K562 (cell line): ENCODE results near the gene MT1HL1. TPM values are rescaled to one million over a fixed set of nuclear protein-coding genes. Genes with fewer than 3 reads are reported as not detected.

Experiments used
- ATAC-seq: fragments of 200-7000 bp; cut with Tn5 transposase; 3 replicates; pipeline ENCODE4 v1.9.1; 2020; ENCODE audit warnings: moderate library complexity
- BruUV-seq: library from RNA; stranded (reverse); fragments of 400-500 nt; replicated peaks from 2 replicates; lab custom pipeline; 2021; lab: Mats Ljungman, UMichigan
- CTCF ChIA-PET: fragments of 300-600 bp; formaldehyde crosslinking; extraction: SDS; loops from one replicate; lab custom pipeline; 2021; ENCODE audit warnings: low intra/inter-chr PET ratio; lab: Yijun Ruan, JAX
- POLR2A ChIA-PET: fragments of 300-600, 350-650 bp; sonication (Branson Sonifier 250); formaldehyde crosslinking; extraction: SDS; loops from one replicate; lab custom pipeline; 2021; ENCODE audit warnings: antibody characterized with exemption, inconsistent platforms; lab: Yijun Ruan, JAX
- DNase-seq, 4 experiments: peaks; one replicate each; pipeline versions ENCODE4 v3.0.0 to v3.0.0-alpha.2; 2011 to 2018; ENCODE audit warnings: low spot score in 3 of 4, mixed read lengths in 3 of 4; ENCODE audit errors: extremely low read depth in 1 of 4
- FAIRE-seq: peaks from 2 replicates; lab custom pipeline; 2011; peaks lifted over from hg19 to GRCh38; lab: Jason Lieb, UNC
- H2AFZ ChIP-seq: 2 replicates; pipeline ENCODE4 v1.6.0; 2011; ENCODE audit warnings: low read depth, low read length, control low read depth, inconsistent platforms
- H3K27ac ChIP-seq: fragments of 200-600 bp; 3 replicates; pipeline ENCODE4 v1.8.0; 2011; ENCODE audit warnings: low read depth, mild to moderate bottlenecking, control low read depth, inconsistent platforms, low read length, moderate library complexity, mixed read lengths; ENCODE audit errors: extremely low read depth
- H3K27me3 ChIP-seq, 2 experiments: fragments of 300-600 bp in 1 of 2; 2 replicates in 1 of 2; 3 replicates in 1 of 2; pipeline versions ENCODE4 v1.6.0 to v1.8.0; 2011; ENCODE audit warnings: inconsistent platforms in 2 of 2, low read length in 2 of 2, mild to moderate bottlenecking in 1 of 2, mixed read lengths in 1 of 2, moderate library complexity in 1 of 2; ENCODE audit not compliant: control insufficient read depth in 2 of 2, insufficient read depth in 2 of 2
- H3K36me3 ChIP-seq: fragments of 300-600 bp; 3 replicates; pipeline ENCODE4 v1.8.0; 2011; ENCODE audit warnings: mild to moderate bottlenecking, low read length, inconsistent platforms; ENCODE audit not compliant: control insufficient read depth, insufficient read depth
- H3K4me1 ChIP-seq, 2 experiments: fragments of 200-600 bp in 1 of 2; replicated peaks in 1 of 2; 2 replicates in 1 of 2; 3 replicates in 1 of 2; pipeline versions ENCODE4 v1.5.1 to v1.8.0; 2011; ENCODE audit warnings: inconsistent platforms in 2 of 2, low read length in 2 of 2, mild to moderate bottlenecking in 1 of 2, mixed read lengths in 1 of 2, moderate library complexity in 1 of 2; ENCODE audit not compliant: control insufficient read depth in 2 of 2, insufficient read depth in 2 of 2
- H3K4me2 ChIP-seq: 2 replicates; pipeline ENCODE4 v1.6.1; 2011; ENCODE audit warnings: low read length, control low read depth, inconsistent platforms, mixed read lengths; ENCODE audit not compliant: insufficient read depth
- H3K4me3 ChIP-seq: fragments of 200-600 bp; sonication (generic), shearing (Covaris generic); 2 replicates; pipeline ENCODE4 v1.5.1; 2016; ENCODE audit warnings: control low read depth, inconsistent platforms
- H3K79me2 ChIP-seq: fragments of 200-600 bp; 3 replicates; pipeline ENCODE4 v1.8.0; 2011; ENCODE audit warnings: low read length, inconsistent platforms; ENCODE audit not compliant: control insufficient read depth, insufficient read depth
- H3K9ac ChIP-seq, 2 experiments: 2 replicates each; pipeline versions ENCODE4 v1.6.0 to v1.6.1; 2011; ENCODE audit warnings: low read depth in 2 of 2, low read length in 2 of 2, control low read depth in 1 of 2, inconsistent platforms in 1 of 2, mild to moderate bottlenecking in 1 of 2, mixed read lengths in 1 of 2; ENCODE audit not compliant: insufficient read depth in 1 of 2
- H3K9me1 ChIP-seq: one replicate; pipeline ENCODE4 v1.6.0; 2011; ENCODE audit warnings: inconsistent platforms, mild to moderate bottlenecking, low read length, moderate library complexity; ENCODE audit not compliant: control insufficient read depth, insufficient read depth
- H3K9me3 ChIP-seq: replicated peaks from 2 replicates; pipeline ENCODE4 v1.5.1; 2011; ENCODE audit warnings: low read depth, low read length, inconsistent platforms; ENCODE audit not compliant: control insufficient read depth, insufficient read depth
- H4K20me1 ChIP-seq: replicated peaks from 2 replicates; pipeline ENCODE4 v1.6.1; 2011; ENCODE audit warnings: low read length, inconsistent platforms, mixed read lengths; ENCODE audit not compliant: control insufficient read depth, insufficient read depth
- BRD4 ChIP-seq: fragments of 200-600 bp; sonication (generic); IDR thresholded peaks from 2 replicates; pipeline ENCODE4 v1.6.1; 2017; ENCODE audit warnings: inconsistent platforms
- HNRNPL ChIP-seq: fragments of 200-400 bp; formaldehyde crosslinking; IDR thresholded peaks from 2 replicates; pipeline ENCODE4 v1.6.1; 2017; ENCODE audit warnings: low read depth, mild to moderate bottlenecking, low read length
- RBM39 ChIP-seq: fragments of 200-400 bp; formaldehyde crosslinking; optimal IDR thresholded peaks from 2 replicates; pipeline ENCODE3; 2018; ENCODE audit warnings: low read depth, low read length
- TEAD1 ChIP-seq, 2 experiments: fragments of 450-650 bp in 1 of 2; sonication (generic) in 1 of 2; formaldehyde crosslinking; IDR thresholded peaks; 2 replicates each; pipeline versions ENCODE4 v1.4.0 to v1.8.0; 2020 to 2022; ENCODE audit warnings: mild to moderate bottlenecking in 2 of 2, missing genetic modification reagents in 1 of 2
- ZC3H8 ChIP-seq: fragments of 450-650 bp; IDR thresholded peaks from 2 replicates; pipeline ENCODE4 v1.6.1; 2017
- ZNF436 ChIP-seq: fragments of 250-450, 450-650 bp; sonication (Bioruptor Pico); formaldehyde crosslinking; IDR thresholded peaks from 2 replicates; pipeline ENCODE4 v1.7.0; 2020; ENCODE audit warnings: mild to moderate bottlenecking
- ZNF586 ChIP-seq: fragments of 450-650 bp; formaldehyde crosslinking; conservative IDR thresholded peaks from 2 replicates; pipeline ENCODE4 v1.4.0; 2020; ENCODE audit warnings: mild to moderate bottlenecking, moderate library complexity
- ZNF785 ChIP-seq: fragments of 250-450 bp; sonication (Bioruptor Pico); IDR thresholded peaks from 2 replicates; pipeline ENCODE4 v1.4.0; 2020; ENCODE audit warnings: mild to moderate bottlenecking
- in situ Hi-C: fragments of 300-500 bp; cut with MboI; formaldehyde crosslinking; loops from 4 replicates; pipeline ENCODE4 v1.15.0; 2018; ENCODE audit warnings: inconsistent platforms, mixed read lengths
- intact Hi-C: fragments of 100-400 bp; cut with micrococcal nuclease; formaldehyde crosslinking; loops from 2 replicates; pipeline ENCODE4 v1.14.2; 2022
- polyA plus RNA-seq, 8 experiments: library from polyadenylated mRNA; depleted of rRNA in 4 of 8; stranded (reverse) in 5 of 8; unstranded in 3 of 8; fragments of >200 nt; fragmentation: Nextera tagmentation in 2 of 8; fragmentation: Illumina TruSeq in 1 of 8; extraction: Ambion mirVana in 2 of 8; extraction: Trizol in 1 of 8; gene quantifications; 2 replicates each; pipeline versions ENCODE4 v1.2.1 to v1.2.3, GENCODE V29; 2011 to 2014; ENCODE audit warnings: inconsistent platforms in 1 of 8, missing spikeins in 1 of 8
- total RNA-seq, 7 experiments: library from RNA; depleted of rRNA in 6 of 7; stranded (reverse); fragments of >200 nt in 6 of 7; fragmentation: Illumina TruSeq in 2 of 7; extraction: Trizol in 2 of 7; gene quantifications; 2 replicates each; pipeline versions ENCODE4 v1.2.1 to v1.2.3, GENCODE V29; 2011 to 2021; ENCODE audit warnings: low replicate concordance in 1 of 7
- TF ChIP-seq, protein P1 (sequence below): IDR thresholded peaks from 2 replicates; pipeline ENCODE4 v1.6.1; 2016; ENCODE audit warnings: missing genetic modification characterization, missing compliant biosample characterization
- TF ChIP-seq, protein P2 (sequence below): fragments of 450-650 bp; IDR thresholded peaks from 2 replicates; pipeline ENCODE4 v1.7.0; 2016; ENCODE audit warnings: borderline replicate concordance
- TF ChIP-seq, protein P3 (sequence below): IDR thresholded peaks from 2 replicates; pipeline ENCODE4 v1.6.1; 2011; ENCODE audit warnings: borderline replicate concordance, low read depth, mild to moderate bottlenecking, moderate library complexity, low read length; ENCODE audit not compliant: insufficient read depth, poor library complexity, severe bottlenecking
- TF ChIP-seq, protein P4 (sequence below): fragments of 250-450 bp; sonication (Bioruptor Pico); IDR thresholded peaks from 2 replicates; pipeline ENCODE4 v1.4.0; 2020; ENCODE audit warnings: mild to moderate bottlenecking
- TF ChIP-seq, protein P5 (sequence below), 3 experiments: fragments of 200-800 bp in 1 of 3; sonication (Bioruptor generic) in 1 of 3; sonication (generic) in 1 of 3; formaldehyde crosslinking in 1 of 3; IDR thresholded peaks; 2 replicates each; pipeline versions ENCODE4 v1.6.1 to v1.8.0; 2016 to 2022; ENCODE audit warnings: mild to moderate bottlenecking in 2 of 3, missing compliant biosample characterization in 2 of 3, missing genetic modification characterization in 2 of 3, missing genetic modification reagents in 1 of 3

MT1HL1 gene
- total and polyA plus RNA-seq, 9 of the 15 experiments (the other 6 are each of a cell fraction or from before 2014, with no cell fraction given) = not detected

DNA sequence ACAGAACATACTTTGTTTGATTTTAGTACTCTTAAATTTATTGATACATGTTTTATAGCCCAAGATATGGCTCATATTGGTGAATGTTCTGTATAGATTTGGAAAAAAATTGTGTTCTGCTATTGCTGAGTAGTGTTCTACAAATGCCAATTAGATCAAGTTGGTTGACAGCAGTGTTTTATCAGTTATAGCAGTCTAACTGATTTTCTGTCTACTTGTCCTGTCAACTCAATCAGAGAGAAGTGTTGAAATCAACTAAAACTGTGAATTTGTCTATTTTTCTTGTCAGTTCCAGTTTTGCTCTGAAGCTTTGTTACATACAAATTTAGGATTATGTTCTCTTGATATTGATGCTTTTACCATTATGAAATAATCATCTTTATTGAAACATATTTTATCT is 14.7 kb upstream of the MT1HL1 start:
- no peaks in the 10 kb centered on the region for H3K4me1 ChIP-seq
- H3K79me2 ChIP-seq = no peaks in the 10 kb centered on the region
- TF ChIP-seq RBM39 (no peak), HNRNPL (no peak), ZNF436 (CRISPR knock-in tag) (no peak), TEAD1 (CRISPR knock-in tag; IDR thresholded peaks at IDR 0.05) (no peak), ZNF785 (CRISPR knock-in tag) (no peak), ZC3H8 (no peak), ZNF586 (no peak), BRD4 (no peak)
- TF ChIP-seq, protein P1, sequence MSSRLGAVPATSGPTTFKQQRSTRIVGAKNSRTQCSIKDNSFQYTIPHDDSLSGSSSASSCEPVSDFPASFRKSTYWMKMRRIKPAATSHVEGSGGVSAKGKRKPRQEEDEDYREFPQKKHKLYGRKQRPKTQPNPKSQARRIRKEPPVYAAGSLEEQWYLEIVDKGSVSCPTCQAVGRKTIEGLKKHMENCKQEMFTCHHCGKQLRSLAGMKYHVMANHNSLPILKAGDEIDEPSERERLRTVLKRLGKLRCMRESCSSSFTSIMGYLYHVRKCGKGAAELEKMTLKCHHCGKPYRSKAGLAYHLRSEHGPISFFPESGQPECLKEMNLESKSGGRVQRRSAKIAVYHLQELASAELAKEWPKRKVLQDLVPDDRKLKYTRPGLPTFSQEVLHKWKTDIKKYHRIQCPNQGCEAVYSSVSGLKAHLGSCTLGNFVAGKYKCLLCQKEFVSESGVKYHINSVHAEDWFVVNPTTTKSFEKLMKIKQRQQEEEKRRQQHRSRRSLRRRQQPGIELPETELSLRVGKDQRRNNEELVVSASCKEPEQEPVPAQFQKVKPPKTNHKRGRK (tag) = no peak
- TF ChIP-seq, protein P2, sequence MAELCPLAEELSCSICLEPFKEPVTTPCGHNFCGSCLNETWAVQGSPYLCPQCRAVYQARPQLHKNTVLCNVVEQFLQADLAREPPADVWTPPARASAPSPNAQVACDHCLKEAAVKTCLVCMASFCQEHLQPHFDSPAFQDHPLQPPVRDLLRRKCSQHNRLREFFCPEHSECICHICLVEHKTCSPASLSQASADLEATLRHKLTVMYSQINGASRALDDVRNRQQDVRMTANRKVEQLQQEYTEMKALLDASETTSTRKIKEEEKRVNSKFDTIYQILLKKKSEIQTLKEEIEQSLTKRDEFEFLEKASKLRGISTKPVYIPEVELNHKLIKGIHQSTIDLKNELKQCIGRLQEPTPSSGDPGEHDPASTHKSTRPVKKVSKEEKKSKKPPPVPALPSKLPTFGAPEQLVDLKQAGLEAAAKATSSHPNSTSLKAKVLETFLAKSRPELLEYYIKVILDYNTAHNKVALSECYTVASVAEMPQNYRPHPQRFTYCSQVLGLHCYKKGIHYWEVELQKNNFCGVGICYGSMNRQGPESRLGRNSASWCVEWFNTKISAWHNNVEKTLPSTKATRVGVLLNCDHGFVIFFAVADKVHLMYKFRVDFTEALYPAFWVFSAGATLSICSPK = no peak
- TF ChIP-seq, protein P3, sequence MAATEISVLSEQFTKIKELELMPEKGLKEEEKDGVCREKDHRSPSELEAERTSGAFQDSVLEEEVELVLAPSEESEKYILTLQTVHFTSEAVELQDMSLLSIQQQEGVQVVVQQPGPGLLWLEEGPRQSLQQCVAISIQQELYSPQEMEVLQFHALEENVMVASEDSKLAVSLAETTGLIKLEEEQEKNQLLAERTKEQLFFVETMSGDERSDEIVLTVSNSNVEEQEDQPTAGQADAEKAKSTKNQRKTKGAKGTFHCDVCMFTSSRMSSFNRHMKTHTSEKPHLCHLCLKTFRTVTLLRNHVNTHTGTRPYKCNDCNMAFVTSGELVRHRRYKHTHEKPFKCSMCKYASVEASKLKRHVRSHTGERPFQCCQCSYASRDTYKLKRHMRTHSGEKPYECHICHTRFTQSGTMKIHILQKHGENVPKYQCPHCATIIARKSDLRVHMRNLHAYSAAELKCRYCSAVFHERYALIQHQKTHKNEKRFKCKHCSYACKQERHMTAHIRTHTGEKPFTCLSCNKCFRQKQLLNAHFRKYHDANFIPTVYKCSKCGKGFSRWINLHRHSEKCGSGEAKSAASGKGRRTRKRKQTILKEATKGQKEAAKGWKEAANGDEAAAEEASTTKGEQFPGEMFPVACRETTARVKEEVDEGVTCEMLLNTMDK = no peak
- TF ChIP-seq, protein P4, sequence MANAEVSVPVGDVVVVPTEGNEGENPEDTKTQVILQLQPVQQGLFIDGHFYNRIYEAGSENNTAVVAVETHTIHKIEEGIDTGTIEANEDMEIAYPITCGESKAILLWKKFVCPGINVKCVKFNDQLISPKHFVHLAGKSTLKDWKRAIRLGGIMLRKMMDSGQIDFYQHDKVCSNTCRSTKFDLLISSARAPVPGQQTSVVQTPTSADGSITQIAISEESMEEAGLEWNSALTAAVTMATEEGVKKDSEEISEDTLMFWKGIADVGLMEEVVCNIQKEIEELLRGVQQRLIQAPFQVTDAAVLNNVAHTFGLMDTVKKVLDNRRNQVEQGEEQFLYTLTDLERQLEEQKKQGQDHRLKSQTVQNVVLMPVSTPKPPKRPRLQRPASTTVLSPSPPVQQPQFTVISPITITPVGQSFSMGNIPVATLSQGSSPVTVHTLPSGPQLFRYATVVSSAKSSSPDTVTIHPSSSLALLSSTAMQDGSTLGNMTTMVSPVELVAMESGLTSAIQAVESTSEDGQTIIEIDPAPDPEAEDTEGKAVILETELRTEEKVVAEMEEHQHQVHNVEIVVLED (CRISPR knock-in tag) = no peak
- TF ChIP-seq, protein P5, sequence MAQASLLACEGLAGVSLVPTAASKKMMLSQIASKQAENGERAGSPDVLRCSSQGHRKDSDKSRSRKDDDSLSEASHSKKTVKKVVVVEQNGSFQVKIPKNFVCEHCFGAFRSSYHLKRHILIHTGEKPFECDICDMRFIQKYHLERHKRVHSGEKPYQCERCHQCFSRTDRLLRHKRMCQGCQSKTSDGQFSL (CRISPR knock-in tag; IDR thresholded peaks at IDR 0.05) = no peak
- TF ChIP-seq, protein P5 (tag; IDR thresholded peaks at IDR 0.05) = no peak
- TF ChIP-seq, all 486 proteins: peak for 0
- ChIA-PET CTCF (no interaction called here), POLR2A (no interaction called here)
- FAIRE-seq (no peak), DNase-seq (no peak), ATAC-seq (no peak)
- Histone ChIP-seq H4K20me1 (no peaks in the 10 kb centered on the region), H3K9me3 (no peaks in the 10 kb centered on the region), H2AFZ (no peak overlapping the region), H3K27me3 (peaks cover 0 to 2% of the 10 kb centered on the region in 2 experiments; a peak in 1 of 5 replicates), H3K27ac (no peak overlapping the region), H3K4me2 (no peak overlapping the region), H3K9ac (no peak overlapping the region), H3K36me3 (no peaks in the 10 kb centered on the region), H3K9me1 (no peaks in the 10 kb centered on the region), H3K4me3 (no peak overlapping the region)
- BruUV-seq = no TSS peak
- in situ Hi-C loops (no loop called here), intact Hi-C loops (no loop called here)
